NCI-H510A (cell line): ENCODE measurements around the gene RNPC3.
"Not testable (repeated sequence)": the region's sequence is repeated elsewhere in the genome, so short reads cannot be mapped to it uniquely, and the experiment has no call there.

ENCODE experiments used
- DNase-seq: peaks from one replicate; lab custom pipeline; 2025; lab: John Stamatoyannopoulos, UW

The RNPC3 gene

GRCh38 chr1:103561124-103561523 lies 35.6 kb downstream of the RNPC3 start:
- DNase-seq: not testable (repeated sequence)

GRCh38 chr1:103561643-103562395 lies 36.3 kb downstream of the RNPC3 start:
- no peak for DNase-seq

- DNase-seq: no peak
Observed at GRCh38 chr1:103563056-103563455, 37.6 kb downstream of the RNPC3 start.

DNA sequence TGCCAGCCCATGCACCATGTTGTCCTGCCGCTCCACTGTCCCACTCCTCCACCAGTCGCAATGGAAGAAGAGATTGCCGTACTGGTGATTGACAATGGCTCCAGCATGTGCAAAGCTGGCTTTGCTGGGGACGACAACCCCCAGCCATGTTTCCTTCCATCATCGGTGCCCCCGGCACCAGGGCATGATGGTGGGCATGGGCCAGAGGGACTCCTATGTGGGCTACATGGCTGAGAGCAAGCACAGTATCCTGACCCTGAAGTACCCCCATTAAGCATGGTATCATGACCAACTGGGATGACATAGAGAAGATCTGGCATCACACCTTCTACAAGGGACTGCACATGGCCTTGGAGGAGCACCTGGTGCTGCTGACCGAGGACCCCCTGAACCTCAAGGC lies 44.0 kb downstream of the RNPC3 start:
- DNase-seq: no peak

GRCh38 chr1:103571289-103571688 lies 45.8 kb downstream of the RNPC3 start, which contains the start of gene AMY2B:
Gene AMY2B, plus strand, starts transcription at chr1:103571589. Its CDS starts 14 bp downstream, at chr1:103571603.
- DNase-seq: not testable (repeated sequence)

GRCh38 chr1:103576065-103576464 lies 50.6 kb downstream of the RNPC3 start:
- no peak for DNase-seq

- not testable (repeated sequence) for DNase-seq
Observed at GRCh38 chr1:103576784-103577183, 51.3 kb downstream of the RNPC3 start.

- no peak for DNase-seq
Observed at GRCh38 chr1:103582464-103582863, 57.0 kb downstream of the RNPC3 start.

- DNase-seq: no peak
Observed at GRCh38 chr1:103583887-103584286, 58.4 kb downstream of the RNPC3 start.

GRCh38 chr1:103584537-103584936 lies 59.0 kb downstream of the RNPC3 start:
- no peak for DNase-seq

- DNase-seq: not testable (repeated sequence)
Observed at GRCh38 chr1:103602740-103603139, 77.2 kb downstream of the RNPC3 start.
